ENCODE results near the gene MYH7B.

Gene MYH7B

GRCh38 chr20:34943808-34944567, 11.7 kb upstream of the MYH7B start:
- no peak for DNase-seq (ENCODE audit: low read depth in 2 of 2, low spot score in 1 of 2)

- no peak for DNase-seq (ENCODE audit: low read depth in 2 of 2, low spot score in 1 of 2)
These were observed 10.2 kb upstream of the MYH7B start for GRCh38 chr20:34945315-34946077.

- no peak for DNase-seq (ENCODE audit: low read depth in 2 of 2, low spot score in 1 of 2)
These were observed 9.0 kb upstream of the MYH7B start for GRCh38 chr20:34946661-34947060.

- DNase-seq (ENCODE audit: low read depth in 2 of 2, low spot score in 1 of 2): no peak
These were observed 8.3 kb upstream of the MYH7B start for GRCh38 chr20:34947336-34947735.

- DNase-seq (ENCODE audit: low read depth in 2 of 2, low spot score in 1 of 2): no peak
These were observed 7.6 kb upstream of the MYH7B start for GRCh38 chr20:34948030-34948429.

- DNase-seq (ENCODE audit: low read depth in 2 of 2, low spot score in 1 of 2): no peak
These were observed 6.5 kb upstream of the MYH7B start for GRCh38 chr20:34949120-34949519.

GRCh38 chr20:34951252-34951651, 4.4 kb upstream of the MYH7B start:
- DNase-seq (ENCODE audit: low read depth in 2 of 2, low spot score in 1 of 2): no peak

- DNase-seq (ENCODE audit: low read depth in 2 of 2, low spot score in 1 of 2): no peak
These were observed 4.0 kb upstream of the MYH7B start for GRCh38 chr20:34951652-34952051.

GRCh38 chr20:34952671-34953070, 3.0 kb upstream of the MYH7B start:
- no peak for DNase-seq (ENCODE audit: low read depth in 2 of 2, low spot score in 1 of 2)

GRCh38 chr20:34953960-34954359, 1.7 kb upstream of the MYH7B start:
- no peak for DNase-seq (ENCODE audit: low read depth in 2 of 2, low spot score in 1 of 2)

GRCh38 chr20:34954904-34955230, 801 bp upstream of the MYH7B start:
- no peak for DNase-seq (ENCODE audit: low read depth in 2 of 2, low spot score in 1 of 2)

GRCh38 chr20:34956041-34956458, 382 bp downstream of the MYH7B start:
- DNase-seq (ENCODE audit: low read depth in 2 of 2, low spot score in 1 of 2): no peak

- DNase-seq (ENCODE audit: low read depth in 2 of 2, low spot score in 1 of 2): no peak
These were observed 1.2 kb downstream of the MYH7B start for GRCh38 chr20:34956751-34957472.

GRCh38 chr20:34964486-34964885, 8.8 kb downstream of the MYH7B start:
- no peak for DNase-seq (ENCODE audit: low read depth in 2 of 2, low spot score in 1 of 2)

GRCh38 chr20:34965051-34965450, 9.4 kb downstream of the MYH7B start:
- DNase-seq (ENCODE audit: low read depth in 2 of 2, low spot score in 1 of 2): no peak

- DNase-seq (ENCODE audit: low read depth in 2 of 2, low spot score in 1 of 2): no peak
These were observed 11.8 kb downstream of the MYH7B start for GRCh38 chr20:34967421-34967820.

- DNase-seq (ENCODE audit: low read depth in 2 of 2, low spot score in 1 of 2): no peak
These were observed 12.5 kb downstream of the MYH7B start for GRCh38 chr20:34968042-34968775.

GRCh38 chr20:34970193-34970840, 14.6 kb downstream of the MYH7B start:
- DNase-seq (ENCODE audit: low read depth in 2 of 2, low spot score in 1 of 2): no peak

- DNase-seq (ENCODE audit: low read depth in 2 of 2, low spot score in 1 of 2): no peak
These were observed 15.3 kb downstream of the MYH7B start for GRCh38 chr20:34970846-34971560.

- DNase-seq (ENCODE audit: low read depth in 2 of 2, low spot score in 1 of 2): no peak
These were observed 16.0 kb downstream of the MYH7B start for GRCh38 chr20:34971561-34972235.

Measured in stimulated activated CD8-positive, alpha-beta memory T cell treated with anti-CD3 and anti-CD28 coated beads, Interleukin-4, amount 100 ng/mL, for 1 hour (primary cell).